Measurements from ENCODE around the gene SHC4. TPM values are rescaled to one million over a fixed set of nuclear protein-coding genes. Genes with fewer than 3 reads are reported as not detected.
A peak's percentile ranks its signal among the peaks of the same experiment; 100 is the strongest.

SHC4 gene
- total and polyA plus RNA-seq, 7 experiments from 2014 or later = 1.2 TPM; not detected in 6

DNA sequence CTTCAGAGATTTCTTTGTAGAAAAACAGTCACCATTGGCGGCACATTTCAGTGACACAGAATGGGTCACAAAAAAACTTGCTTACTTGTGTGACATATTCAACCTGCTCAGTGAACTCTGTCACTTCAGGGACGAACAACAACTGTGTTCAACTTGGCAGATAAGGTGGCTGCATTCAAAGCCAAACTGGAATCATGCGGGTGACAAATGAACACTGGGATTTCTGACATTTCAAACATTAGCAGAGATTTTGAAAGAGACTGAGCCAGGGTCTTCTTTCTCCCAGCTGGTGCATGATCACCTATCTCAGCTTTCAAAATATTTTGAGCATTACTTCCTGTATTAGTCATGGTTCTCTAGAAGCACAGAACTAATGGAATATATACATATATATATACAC is 87.7 kb downstream of the SHC4 start:
- ChIA-PET CTCF (interaction anchor here (0.6 kb wide), 1 partner anchor 1681 kb away, joined by 3 read pairs; no protein-coding TSS in a partner anchor), POLR2A (no interaction called here)
- no peak overlapping the region for H3K27ac Mint-ChIP-seq
- no peak for ATAC-seq
- H3K4me1 Mint-ChIP-seq = peaks cover 11 to 41% (median 26%) of the 10 kb centered on the region in 7 donors
- no peaks in the 10 kb centered on the region for H3K9me3 ChIP-seq (ENCODE audit: control insufficient read depth in 2 of 3, low read length in 3 of 3)
- H3K9me3 Mint-ChIP-seq = peaks cover 0 to 31% (median 19%) of the 10 kb centered on the region in 11 donors
- peaks cover 13 to 19% (median 16%) of the 10 kb centered on the region in 5 donors for H3K36me3 Mint-ChIP-seq
- intact Hi-C loops (cut with micrococcal nuclease) = loop anchor here (2.0 to 10.0 kb wide), 5 partner anchors 13 to 1889 kb away; partner anchors contain the start of genes DTWD1 (in 1 of the 2), FAM227B (in 1 of the 2) and SPPL2A (in 1 of the 2)
- H3K4me3 ChIP-seq (ENCODE audit: low read length) = no peak overlapping the region
- no peaks in the 10 kb centered on the region for H3K36me3 ChIP-seq (ENCODE audit: control insufficient read depth in 2 of 3, insufficient read depth in 3 of 3, low read length in 3 of 3)
- peaks cover 8 to 40% (median 29%) of the 10 kb centered on the region in 5 donors for H3K27me3 Mint-ChIP-seq
- no peak for DNase-seq
- no peak overlapping the region for H3K27ac ChIP-seq (ENCODE audit: low read depth, low read length)
- H3K4me3 Mint-ChIP-seq = peak overlapping the region in 2 of 10 donors; percentile 46 to 59
- peaks cover 4 to 17% of the 10 kb centered on the region in 2 donors for H3K4me1 ChIP-seq (ENCODE audit: control insufficient read depth in 2 of 2, insufficient read depth in 2 of 2, low read length in 2 of 2)
- no peaks in the 10 kb centered on the region for H3K27me3 ChIP-seq (ENCODE audit: control insufficient read depth in 2 of 2, insufficient read depth in 2 of 2, low read length in 2 of 2)

DNA sequence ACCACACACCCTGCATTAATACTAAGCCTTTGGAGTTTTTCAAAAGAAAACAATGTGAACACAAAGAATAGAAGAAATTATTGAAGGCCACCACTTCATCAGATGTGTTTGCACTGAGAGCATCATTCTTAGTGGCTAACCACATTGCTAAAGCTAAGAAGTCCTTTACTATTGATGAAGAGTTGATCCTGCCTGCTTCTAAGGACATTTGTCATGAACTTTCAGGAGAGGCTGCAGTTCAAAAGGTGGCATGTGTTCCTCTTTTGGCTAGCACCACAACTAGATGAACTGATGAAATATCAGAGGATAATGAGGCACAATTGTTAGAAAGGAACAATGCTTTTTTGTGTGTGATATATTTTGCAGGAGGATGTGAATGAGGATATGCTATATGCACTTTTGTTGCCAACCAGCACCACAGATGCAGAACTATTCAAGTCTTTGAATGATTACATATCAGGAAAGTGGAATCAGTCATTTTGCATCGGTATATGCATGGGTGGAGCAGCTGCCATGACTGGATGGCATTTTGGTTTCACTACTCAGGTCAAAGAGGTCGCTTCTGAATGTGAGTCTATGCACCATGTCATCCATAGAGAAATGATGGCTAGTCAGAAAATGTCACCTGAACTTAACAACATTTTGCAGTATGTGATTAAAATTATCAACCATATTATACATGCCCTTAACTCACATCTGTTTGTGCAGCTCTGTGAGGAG is 88.3 kb downstream of the SHC4 start:
- Histone ChIP-seq H3K27ac (ENCODE audit: low read depth, low read length) (no peak overlapping the region), H3K9me3 (ENCODE audit: control insufficient read depth in 2 of 3, low read length in 3 of 3) (no peaks in the 10 kb centered on the region), H3K4me1 (ENCODE audit: control insufficient read depth in 2 of 2, insufficient read depth in 2 of 2, low read length in 2 of 2) (peaks cover 4 to 17% of the 10 kb centered on the region in 2 donors), H3K36me3 (ENCODE audit: control insufficient read depth in 2 of 3, insufficient read depth in 3 of 3, low read length in 3 of 3) (no peaks in the 10 kb centered on the region), H3K4me3 (ENCODE audit: low read length) (no peak overlapping the region), H3K27me3 (ENCODE audit: control insufficient read depth in 2 of 2, insufficient read depth in 2 of 2, low read length in 2 of 2) (no peaks in the 10 kb centered on the region)
- peaks cover 8 to 45% (median 35%) of the 10 kb centered on the region in 5 donors for H3K27me3 Mint-ChIP-seq
- peaks cover 12 to 16% (median 13%) of the 10 kb centered on the region in 5 donors for H3K36me3 Mint-ChIP-seq
- ChIA-PET CTCF (interaction anchor here (0.6 kb wide), 1 partner anchor 1681 kb away, joined by 3 read pairs; no protein-coding TSS in a partner anchor), POLR2A (no interaction called here)
- H3K27ac Mint-ChIP-seq = no peak overlapping the region
- DNase-seq (no peak), ATAC-seq (no peak)
- intact Hi-C loops (cut with micrococcal nuclease) = loop anchor here (5.0 to 10.0 kb wide), 4 partner anchors 52 to 1889 kb away; partner anchors contain the start of genes DTWD1 (in 1 of the 2), FAM227B (in 1 of the 2) and SPPL2A (in 1 of the 2)
- H3K9me3 Mint-ChIP-seq = peaks cover 0 to 25% (median 18%) of the 10 kb centered on the region in 11 donors
- H3K4me1 Mint-ChIP-seq = peaks cover 11 to 35% (median 26%) of the 10 kb centered on the region in 7 donors
- H3K4me3 Mint-ChIP-seq = no peak overlapping the region

DNA sequence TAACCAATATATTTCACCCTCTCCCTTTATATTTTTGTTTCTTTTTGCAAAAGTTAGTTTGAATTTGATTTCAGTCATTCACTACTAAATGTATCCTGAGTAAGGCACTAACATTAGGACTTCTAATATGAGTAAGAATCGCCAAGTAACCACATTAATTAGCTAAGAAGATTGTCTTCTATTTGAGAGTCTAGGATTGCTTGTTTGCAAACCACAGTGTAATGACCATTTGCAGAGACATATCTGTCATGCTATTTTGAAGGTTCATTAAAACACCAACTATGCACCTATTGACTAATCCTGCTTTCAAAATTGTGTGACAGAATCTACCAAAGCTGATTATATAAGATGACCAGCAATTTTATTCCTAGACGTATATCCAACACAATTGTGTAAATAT is 91.1 kb downstream of the SHC4 start:
- Mint-ChIP-seq H3K4me1 (peaks cover 2 to 18% (median 3%) of the 10 kb centered on the region in 7 donors), H3K4me3 (no peak overlapping the region), H3K36me3 (peaks cover 0 to under 1% (median 0%) of the 10 kb centered on the region in 5 donors), H3K9me3 (peaks cover 0 to 7% (median 2%) of the 10 kb centered on the region in 11 donors), H3K27me3 (peaks cover 8 to 69% (median 50%) of the 10 kb centered on the region in 5 donors), H3K27ac (no peak overlapping the region)
- ChIA-PET CTCF (interaction anchor here (0.8 kb wide), 1 partner anchor 11 kb away, joined by 3 read pairs; no protein-coding TSS in a partner anchor), POLR2A (interaction anchor here (0.7 kb wide), 1 partner anchor 180 kb away, joined by 3 read pairs; no protein-coding TSS in a partner anchor)
- H3K36me3 ChIP-seq (ENCODE audit: control insufficient read depth in 2 of 3, insufficient read depth in 3 of 3, low read length in 3 of 3) = no peaks in the 10 kb centered on the region
- DNase-seq (no peak), ATAC-seq (no peak)
- no peaks in the 10 kb centered on the region for H3K27me3 ChIP-seq (ENCODE audit: control insufficient read depth in 2 of 2, insufficient read depth in 2 of 2, low read length in 2 of 2)
- intact Hi-C loops (cut with micrococcal nuclease) = loop anchor here in 1 of 2 donors (10.0 kb wide), 1 partner anchor 1892 kb away; the partner anchor contains the start of gene SPPL2A
- peaks cover 0 to 3% of the 10 kb centered on the region in 2 donors for H3K4me1 ChIP-seq (ENCODE audit: control insufficient read depth in 2 of 2, insufficient read depth in 2 of 2, low read length in 2 of 2)
- H3K4me3 ChIP-seq (ENCODE audit: low read length) = no peak overlapping the region
- no peak overlapping the region for H3K27ac ChIP-seq (ENCODE audit: low read depth, low read length)
- H3K9me3 ChIP-seq (ENCODE audit: control insufficient read depth in 2 of 3, low read length in 3 of 3) = no peaks in the 10 kb centered on the region

DNA sequence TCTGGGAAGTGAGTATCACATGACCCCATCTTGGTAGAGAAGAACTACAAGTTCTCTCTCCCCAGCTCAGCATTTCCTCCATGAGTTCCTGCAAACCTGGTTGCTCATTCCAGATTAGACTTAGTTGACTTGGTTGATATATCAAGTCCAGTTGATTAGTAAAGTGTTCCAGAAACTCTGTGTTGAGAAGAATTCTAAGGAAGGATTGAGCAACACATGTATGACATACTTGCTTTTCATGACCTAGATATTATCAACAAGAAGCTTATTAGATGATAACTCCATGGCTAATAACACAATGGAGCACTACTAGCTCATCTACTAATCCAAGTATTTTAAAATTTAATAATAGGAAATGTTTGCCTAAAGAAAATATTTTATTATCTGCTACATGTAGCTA is 92.2 kb downstream of the SHC4 start:
- Mint-ChIP-seq H3K9me3 (peaks cover 0 to 2% (median 0%) of the 10 kb centered on the region in 11 donors), H3K4me1 (peaks cover 0 to 12% (median 0%) of the 10 kb centered on the region in 7 donors), H3K36me3 (no peaks in the 10 kb centered on the region), H3K4me3 (no peak overlapping the region), H3K27me3 (peaks cover 8 to 76% (median 52%) of the 10 kb centered on the region in 5 donors), H3K27ac (no peak overlapping the region)
- intact Hi-C loops (cut with micrococcal nuclease) = loop anchor here in 1 of 2 donors (10.0 kb wide), 1 partner anchor 1893 kb away; the partner anchor contains the start of gene SPPL2A
- Histone ChIP-seq H3K4me3 (ENCODE audit: low read length) (no peak overlapping the region), H3K36me3 (ENCODE audit: control insufficient read depth in 2 of 3, insufficient read depth in 3 of 3, low read length in 3 of 3) (no peaks in the 10 kb centered on the region), H3K27ac (ENCODE audit: low read depth, low read length) (no peak overlapping the region), H3K9me3 (ENCODE audit: control insufficient read depth in 2 of 3, low read length in 3 of 3) (no peaks in the 10 kb centered on the region), H3K27me3 (ENCODE audit: control insufficient read depth in 2 of 2, insufficient read depth in 2 of 2, low read length in 2 of 2) (no peaks in the 10 kb centered on the region), H3K4me1 (ENCODE audit: control insufficient read depth in 2 of 2, insufficient read depth in 2 of 2, low read length in 2 of 2) (no peaks in the 10 kb centered on the region)
- CTCF ChIA-PET = interaction anchor here (0.7 kb wide), 1 partner anchor 9 kb away, joined by 3 read pairs; no protein-coding TSS in a partner anchor
- ATAC-seq = no peak
- POLR2A ChIA-PET = no interaction called here
- DNase-seq = no peak

GRCh38 chr15:48869966-48870365 is 93.8 kb downstream of the SHC4 start:
- H3K4me1 ChIP-seq (ENCODE audit: control insufficient read depth in 2 of 2, insufficient read depth in 2 of 2, low read length in 2 of 2) = no peaks in the 10 kb centered on the region
- H3K27me3 ChIP-seq (ENCODE audit: control insufficient read depth in 2 of 2, insufficient read depth in 2 of 2, low read length in 2 of 2) = no peaks in the 10 kb centered on the region
- H3K4me1 Mint-ChIP-seq = peaks cover 0 to 3% (median 0%) of the 10 kb centered on the region in 7 donors
- intact Hi-C loops (cut with micrococcal nuclease) = loop anchor here (10.0 kb wide), 2 partner anchors 365 to 1895 kb away; partner anchors contain the start of gene SPPL2A (in 1 of the 2)
- H3K27me3 Mint-ChIP-seq = peaks cover 8 to 78% (median 62%) of the 10 kb centered on the region in 5 donors
- H3K36me3 Mint-ChIP-seq = no peaks in the 10 kb centered on the region
- no peak for DNase-seq
- no peak for ATAC-seq
- H3K27ac ChIP-seq (ENCODE audit: low read depth, low read length) = no peak overlapping the region
- H3K4me3 ChIP-seq (ENCODE audit: low read length) = no peak overlapping the region
- H3K4me3 Mint-ChIP-seq = no peak overlapping the region
- ChIA-PET POLR2A (interaction anchor here (0.7 to 0.9 kb wide), 2 partner anchors 8 to 54 kb away, joined by 3 read pairs; partner anchors contain the start of gene EID1), CTCF (interaction anchor here (0.8 kb wide), 1 partner anchor 8 kb away, joined by 3 read pairs; no protein-coding TSS in a partner anchor)
- no peaks in the 10 kb centered on the region for H3K9me3 Mint-ChIP-seq
- H3K36me3 ChIP-seq (ENCODE audit: control insufficient read depth in 2 of 3, insufficient read depth in 3 of 3, low read length in 3 of 3) = no peaks in the 10 kb centered on the region
- no peak overlapping the region for H3K27ac Mint-ChIP-seq
- H3K9me3 ChIP-seq (ENCODE audit: control insufficient read depth in 2 of 3, low read length in 3 of 3) = no peaks in the 10 kb centered on the region

DNA sequence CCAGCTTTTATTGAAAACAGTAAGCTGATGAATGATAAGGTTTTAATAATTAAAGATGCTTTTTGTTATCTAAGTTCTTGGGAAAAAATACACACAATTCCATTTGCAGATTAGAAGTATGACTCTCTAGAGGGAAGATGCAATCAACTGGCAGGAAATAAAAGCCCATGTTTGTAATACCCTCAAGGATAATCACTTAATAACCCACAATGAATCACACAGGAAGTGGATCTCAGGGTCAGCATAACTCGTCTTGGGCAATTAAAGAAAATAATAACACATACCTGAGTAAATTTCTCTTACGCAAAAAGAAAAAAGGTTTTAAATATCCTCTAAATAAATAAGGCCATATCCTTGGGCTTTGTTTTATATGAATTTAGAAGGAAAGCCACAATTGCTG is 95.2 kb downstream of the SHC4 start:
- intact Hi-C loops (cut with micrococcal nuclease) = loop anchor here in 1 of 2 donors (10.0 kb wide), 1 partner anchor 366 kb away; no protein-coding TSS in a partner anchor
- Mint-ChIP-seq H3K4me1 (no peaks in the 10 kb centered on the region), H3K27ac (no peak overlapping the region), H3K36me3 (no peaks in the 10 kb centered on the region), H3K9me3 (no peaks in the 10 kb centered on the region), H3K27me3 (peaks cover 8 to 64% (median 51%) of the 10 kb centered on the region in 5 donors), H3K4me3 (no peak overlapping the region)
- H3K36me3 ChIP-seq (ENCODE audit: control insufficient read depth in 2 of 3, insufficient read depth in 3 of 3, low read length in 3 of 3) = no peaks in the 10 kb centered on the region
- CTCF ChIA-PET = no interaction called here
- H3K9me3 ChIP-seq (ENCODE audit: control insufficient read depth in 2 of 3, low read length in 3 of 3) = no peaks in the 10 kb centered on the region
- H3K4me1 ChIP-seq (ENCODE audit: control insufficient read depth in 2 of 2, insufficient read depth in 2 of 2, low read length in 2 of 2) = no peaks in the 10 kb centered on the region
- H3K27me3 ChIP-seq (ENCODE audit: control insufficient read depth in 2 of 2, insufficient read depth in 2 of 2, low read length in 2 of 2) = no peaks in the 10 kb centered on the region
- H3K4me3 ChIP-seq (ENCODE audit: low read length) = no peak overlapping the region
- ATAC-seq = no peak
- no peak overlapping the region for H3K27ac ChIP-seq (ENCODE audit: low read depth, low read length)
- DNase-seq = no peak
- POLR2A ChIA-PET = interaction anchor here (0.7 to 0.8 kb wide), 2 partner anchors 10 to 21 kb away, joined by 3 read pairs; partner anchors contain the start of gene EID1
